Inflammatory macrophage treated with lipopolysaccharide for 1 hour (primary cell): ENCODE results near the gene BHMT.
"Not testable (repeated sequence)": the region's sequence is repeated elsewhere in the genome, so short reads cannot be mapped to it uniquely, and the experiment has no call there.

Source experiments
- DNase-seq, 2 donors: peaks; one replicate each; pipeline ENCODE4 v3.0.0-alpha.2; 2020 to 2022

The BHMT gene

DNA sequence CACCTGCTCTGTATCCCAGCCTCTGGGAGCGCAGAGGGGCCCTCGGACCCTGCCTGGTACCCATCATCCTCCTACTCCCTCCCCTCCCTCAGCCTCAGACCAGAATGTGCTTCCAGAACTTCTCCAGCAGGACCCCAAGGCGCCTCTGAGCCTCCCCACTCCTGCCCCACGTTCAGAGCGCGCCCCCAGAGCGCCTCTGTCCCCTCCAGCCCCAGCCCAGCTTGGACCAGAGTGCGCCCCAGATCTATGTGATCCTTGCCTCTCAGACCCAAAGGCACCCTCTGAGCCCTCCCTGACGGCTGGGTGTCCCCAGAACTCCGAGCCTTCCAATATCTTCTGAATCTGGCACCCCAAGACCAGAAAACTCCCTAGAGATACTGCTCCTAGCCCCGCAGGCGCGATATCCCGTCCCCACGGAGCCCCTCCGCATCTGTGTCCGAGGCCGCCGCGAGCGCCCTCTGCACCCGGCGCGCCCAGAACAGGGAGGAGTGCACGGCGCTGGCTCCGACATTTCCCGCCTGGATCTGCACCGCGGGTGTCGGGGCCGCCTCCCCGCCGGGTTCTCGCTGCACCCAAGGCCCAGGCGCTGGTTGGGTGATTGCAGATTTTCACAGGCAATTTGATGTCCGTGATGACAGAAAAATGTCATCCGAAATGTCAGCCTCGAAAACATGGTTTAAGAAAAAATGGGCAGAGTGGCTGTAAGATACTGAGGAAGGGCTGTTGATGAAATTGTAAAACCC is 522 bp downstream of the BHMT start:
- no peak for DNase-seq

DNA sequence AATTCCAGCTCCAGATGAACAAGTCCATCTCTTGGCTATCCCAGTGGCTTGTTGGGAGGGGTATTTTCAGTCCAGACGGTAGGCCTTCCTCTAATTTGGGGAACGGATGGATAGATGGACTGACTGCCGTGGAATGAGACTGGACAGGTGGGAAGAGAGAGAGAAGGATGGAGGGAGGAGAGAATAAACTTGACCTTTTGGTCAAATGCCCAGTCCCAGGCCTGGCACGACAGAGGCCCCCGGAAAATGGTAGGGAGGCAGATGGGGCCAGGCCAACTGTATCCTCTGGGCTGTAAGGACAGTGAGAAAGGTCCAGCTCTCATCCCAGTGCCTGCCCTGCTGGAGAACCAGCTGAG is 1.1 kb downstream of the BHMT start:
- DNase-seq = no peak

DNA sequence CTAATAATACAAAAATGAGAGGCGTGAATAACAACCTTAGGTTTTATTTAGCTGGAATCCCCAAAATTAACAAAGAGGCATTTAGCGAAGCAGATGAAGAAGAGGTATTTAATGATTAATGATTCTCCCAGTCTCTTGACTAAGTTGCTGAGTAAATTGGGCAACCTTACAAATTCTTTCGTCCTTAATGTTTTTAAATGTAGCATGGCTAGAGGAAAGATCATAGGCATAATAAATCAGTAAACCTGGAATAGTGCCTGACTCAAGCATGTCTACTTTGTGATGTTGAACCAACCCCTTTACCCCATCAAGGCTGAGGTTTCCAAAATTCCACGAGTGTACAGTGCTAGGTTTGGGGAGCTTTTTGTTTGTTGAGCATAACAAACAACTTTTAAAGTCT is 7.9 kb downstream of the BHMT start:
- DNase-seq = no peak

DNA sequence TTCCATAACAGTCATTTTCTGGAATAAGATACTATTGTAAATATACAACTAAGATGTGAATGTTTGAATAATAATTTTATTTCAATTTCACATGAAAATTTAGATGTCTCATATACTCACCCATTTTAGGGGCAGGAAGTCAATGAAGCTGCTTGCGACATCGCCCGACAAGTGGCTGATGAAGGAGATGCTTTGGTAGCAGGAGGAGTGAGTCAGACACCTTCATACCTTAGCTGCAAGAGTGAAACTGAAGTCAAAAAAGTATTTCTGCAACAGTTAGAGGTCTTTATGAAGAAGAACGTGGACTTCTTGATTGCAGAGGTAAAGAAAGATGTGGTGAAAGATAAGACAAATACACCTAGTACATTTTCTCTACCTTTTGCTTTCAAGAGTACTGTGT is 8.6 kb downstream of the BHMT start:
- no peak for DNase-seq

DNA sequence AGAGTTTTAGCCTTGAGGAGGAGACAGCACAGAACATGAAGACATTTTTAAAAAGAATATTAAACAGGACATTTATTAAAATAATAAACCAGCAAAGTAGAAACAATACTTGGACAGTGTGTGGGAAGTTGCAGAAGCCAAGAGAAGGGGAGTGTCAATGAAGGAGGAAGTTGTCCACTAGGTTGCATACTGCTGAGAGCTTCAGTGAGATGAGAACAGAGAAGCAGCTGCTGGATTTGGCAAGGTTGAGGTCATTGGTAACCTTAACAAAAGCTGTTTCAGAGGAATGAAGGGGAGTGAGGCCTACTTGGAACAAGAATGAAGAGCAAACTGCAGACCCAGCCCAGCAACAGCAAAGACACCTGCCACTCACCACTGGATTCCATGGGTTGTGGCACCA is 11.4 kb downstream of the BHMT start:
- DNase-seq = peak; percentile 62 to 78

DNA sequence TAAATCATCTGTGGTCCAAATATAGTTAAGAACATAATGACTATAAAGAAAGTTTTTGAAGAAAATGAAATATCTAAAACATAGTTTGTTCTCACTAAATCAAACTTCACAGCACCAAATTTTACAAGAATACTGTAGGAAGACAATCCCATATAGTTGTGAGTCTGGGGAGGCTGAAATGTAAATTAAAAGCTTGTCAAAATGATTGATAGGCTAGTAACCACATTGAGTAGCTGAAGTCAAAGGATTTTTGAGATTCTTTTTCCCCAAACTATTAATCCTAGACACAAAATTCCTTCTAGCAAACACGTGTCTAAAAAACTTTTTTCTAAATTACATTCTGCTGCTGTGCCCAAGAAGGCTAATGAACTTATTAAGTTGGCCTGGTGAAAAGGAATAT is 13.0 kb downstream of the BHMT start:
- DNase-seq = no peak

DNA sequence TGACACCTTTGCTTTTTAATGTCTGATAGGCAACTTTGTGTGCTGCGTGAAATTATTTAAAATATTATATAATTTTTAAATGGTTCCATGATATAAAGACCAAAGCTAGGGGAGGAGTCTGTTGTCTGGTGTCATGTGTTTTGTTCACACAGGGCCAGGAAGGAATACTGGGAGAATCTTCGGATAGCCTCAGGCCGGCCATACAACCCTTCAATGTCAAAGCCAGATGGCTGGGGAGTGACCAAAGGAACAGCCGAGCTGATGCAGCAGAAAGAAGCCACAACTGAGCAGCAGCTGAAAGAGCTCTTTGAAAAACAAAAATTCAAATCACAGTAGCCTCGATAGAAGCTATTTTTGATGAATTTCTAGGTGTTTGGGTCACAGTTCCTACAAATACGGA is 19.2 kb downstream of the BHMT start:
- no peak for DNase-seq

DNA sequence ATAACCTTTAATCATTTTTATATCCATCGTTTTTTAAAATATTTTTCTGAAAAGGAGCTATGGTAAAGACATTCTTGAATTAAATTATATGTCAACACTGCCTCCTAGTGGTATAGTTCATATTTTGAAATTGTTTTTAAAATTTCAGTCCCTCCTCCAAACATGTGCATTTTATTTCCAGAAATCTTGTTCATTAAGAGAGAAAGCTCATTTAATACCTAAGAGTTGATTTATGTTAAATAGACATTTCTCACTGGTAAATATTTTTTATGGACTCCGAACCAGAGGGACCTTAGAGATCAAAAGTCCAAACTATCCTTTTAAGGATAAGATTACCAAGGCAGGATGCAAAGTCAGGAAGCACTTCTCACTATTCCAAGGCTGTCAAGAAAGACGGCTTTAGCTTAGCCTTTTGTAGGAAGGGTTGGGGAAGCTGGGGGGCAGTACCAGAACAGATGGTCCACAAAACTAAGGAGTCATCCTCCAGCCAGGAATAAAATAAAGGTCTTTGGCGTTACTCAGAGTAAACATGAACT is 21.6 kb downstream of the BHMT start:
- peak; percentile 39 to 91 for DNase-seq

DNA sequence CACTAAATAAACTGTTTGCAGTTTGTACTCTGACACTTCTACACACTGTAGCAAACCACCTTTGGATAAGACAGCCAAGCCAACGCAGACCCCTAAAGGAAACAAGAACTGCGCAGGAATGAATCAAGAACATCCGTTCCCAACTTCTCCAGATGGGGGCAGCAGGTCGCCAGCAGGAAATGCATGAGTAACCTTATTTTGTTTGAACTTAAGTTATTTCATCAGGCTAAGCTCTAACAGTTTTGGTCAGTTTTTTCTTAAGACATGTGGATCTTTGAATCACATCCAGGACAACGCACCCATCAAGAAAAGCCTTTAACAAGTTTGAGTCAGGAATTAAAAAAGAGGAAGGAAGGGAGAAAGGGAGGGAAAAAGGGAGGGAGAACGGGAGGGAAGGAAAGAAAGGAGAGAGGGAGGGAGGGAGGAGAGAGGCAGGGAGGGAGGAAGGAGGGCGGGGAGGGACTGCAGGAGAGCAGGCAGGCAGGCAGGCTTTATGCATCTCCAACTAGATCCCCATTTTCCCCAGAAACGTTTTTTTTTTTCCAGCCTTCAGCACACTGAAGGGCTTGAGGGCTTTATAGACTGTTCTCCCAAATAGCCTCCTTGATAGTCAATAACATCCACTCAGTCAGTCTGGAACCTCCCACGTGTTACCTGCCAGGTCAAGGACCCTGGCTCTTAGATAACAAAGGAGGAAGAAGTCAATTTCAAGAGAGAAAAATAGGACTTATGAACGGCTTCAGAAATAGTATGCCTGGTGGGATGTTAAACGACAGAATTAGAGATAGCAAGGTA is 22.2 kb downstream of the BHMT start:
- DNase-seq = peak; percentile 59 to 74

DNA sequence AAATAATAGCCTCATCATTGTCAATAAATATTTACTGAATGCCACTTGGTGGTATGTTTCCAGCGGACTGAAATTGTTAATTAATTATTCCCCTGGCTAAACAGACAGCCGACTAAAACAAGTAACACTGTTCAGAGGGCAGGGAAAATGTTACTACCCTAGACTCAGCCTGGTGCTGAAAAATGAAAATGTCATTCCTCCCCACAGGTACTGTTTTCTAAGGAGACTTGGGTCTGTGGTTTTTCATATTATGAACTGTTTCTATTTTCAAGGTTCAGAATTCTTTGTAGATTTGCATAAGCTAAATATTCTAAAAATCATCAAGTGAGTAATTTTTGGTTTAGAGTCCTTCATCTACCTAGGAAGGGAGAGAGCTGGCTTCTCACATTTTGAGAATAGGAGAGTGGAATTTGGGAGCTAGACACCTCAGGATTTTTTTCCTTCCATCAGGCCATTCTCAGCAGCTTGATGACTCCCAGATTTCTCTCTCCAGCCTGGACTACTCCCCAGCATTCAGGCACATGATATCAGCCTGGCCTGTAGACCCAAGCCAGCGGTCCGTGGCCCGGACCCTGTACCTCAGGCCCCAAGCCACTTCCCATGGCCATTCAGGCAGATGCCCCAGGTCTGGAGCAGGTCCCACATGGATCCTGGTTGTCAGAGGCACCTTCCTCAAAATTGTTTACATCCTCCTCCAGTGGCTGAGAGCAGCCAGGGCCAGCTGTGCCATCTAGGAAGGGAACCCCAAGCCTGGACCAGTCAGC is 24.4 kb downstream of the BHMT start:
- DNase-seq = no peak

DNA sequence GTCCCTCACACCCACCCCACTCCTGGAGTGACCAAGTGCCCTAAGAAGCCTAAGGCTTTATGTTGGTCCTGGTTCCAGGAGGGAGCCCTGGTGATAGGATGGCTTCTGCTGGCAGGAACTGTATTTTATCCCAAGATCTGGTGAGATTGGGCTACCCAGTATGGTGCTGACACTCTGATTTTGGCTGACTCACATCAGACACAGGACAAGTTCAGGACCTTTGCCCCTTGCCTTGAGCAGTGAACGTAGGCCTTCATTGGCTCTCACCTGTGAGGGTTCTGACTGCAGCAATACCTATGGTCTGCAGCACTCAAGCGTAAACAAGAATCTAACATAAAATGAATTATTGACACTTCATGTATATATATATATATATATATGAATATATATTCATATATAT is 25.0 kb downstream of the BHMT start:
- no peak for DNase-seq

DNA sequence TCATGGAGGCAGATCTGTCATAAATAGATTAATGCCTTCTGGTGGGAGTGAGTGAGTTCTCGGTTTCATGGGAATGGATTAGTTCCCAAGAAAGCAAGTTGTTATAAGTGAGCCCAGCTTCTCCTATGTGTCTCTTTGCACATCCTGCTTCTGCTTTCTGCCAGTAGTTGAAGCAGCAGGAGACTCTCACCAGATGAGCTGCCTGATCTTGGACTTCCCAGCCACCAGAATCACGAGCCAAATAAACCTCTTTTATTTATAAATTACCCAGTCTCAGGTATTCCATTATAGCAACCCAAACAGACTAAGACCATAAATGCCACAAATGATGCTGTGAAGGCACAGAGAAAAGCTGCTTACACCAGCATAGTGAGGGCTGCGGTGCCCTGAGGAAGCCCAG is 28.9 kb downstream of the BHMT start:
- DNase-seq = no peak

DNA sequence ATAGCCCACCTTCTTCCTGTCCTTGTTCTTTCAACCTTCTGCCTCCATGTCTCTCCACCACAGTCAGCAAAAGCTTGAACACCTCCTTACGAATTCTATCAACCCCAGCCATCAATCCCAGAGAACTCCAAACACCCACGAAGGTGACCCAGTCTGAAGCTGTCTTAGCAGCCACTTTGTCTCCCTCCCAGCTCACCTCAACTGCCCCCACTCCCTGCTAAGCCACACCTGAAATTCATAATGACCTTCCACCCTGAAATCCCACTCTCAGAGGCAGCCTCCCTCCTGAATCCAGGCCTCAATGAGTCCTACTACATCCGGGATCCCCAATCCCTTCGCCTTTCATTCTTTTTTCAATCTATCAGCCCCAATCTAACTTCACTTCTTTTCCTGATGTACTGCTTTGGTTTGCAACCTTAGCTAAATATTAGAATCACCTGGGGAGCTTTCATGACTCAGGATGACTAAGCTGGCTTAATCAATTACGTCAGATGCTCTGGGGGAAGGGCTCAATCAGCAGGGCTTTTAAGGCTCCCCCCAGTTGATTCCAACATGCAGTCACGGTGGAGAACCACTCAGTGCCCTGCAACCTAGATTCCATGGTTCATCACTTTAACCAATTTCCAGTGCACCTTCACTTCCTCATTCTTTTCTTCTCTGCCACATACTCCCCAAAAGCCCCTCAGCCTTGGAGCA is 32.2 kb downstream of the BHMT start:
- no peak for DNase-seq

DNA sequence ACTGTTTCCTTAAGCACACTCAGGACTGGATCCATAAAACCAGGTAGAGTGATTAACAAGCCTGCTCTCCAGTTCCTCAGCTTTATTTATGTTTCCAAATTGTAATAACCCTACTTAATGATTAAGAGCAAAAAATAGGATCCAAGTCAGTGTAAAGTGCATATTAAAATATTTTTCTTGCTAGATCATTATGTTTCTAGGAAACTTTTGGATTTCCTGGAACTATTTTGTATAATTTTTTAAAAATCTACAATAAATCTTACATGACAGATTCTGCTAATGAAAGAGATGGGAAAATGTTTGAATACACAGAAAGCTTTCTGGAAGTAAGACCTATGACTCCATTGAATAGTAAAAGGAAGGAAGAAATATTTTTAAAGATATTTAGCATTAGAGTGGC is 35.5 kb downstream of the BHMT start:
- no peak for DNase-seq

DNA sequence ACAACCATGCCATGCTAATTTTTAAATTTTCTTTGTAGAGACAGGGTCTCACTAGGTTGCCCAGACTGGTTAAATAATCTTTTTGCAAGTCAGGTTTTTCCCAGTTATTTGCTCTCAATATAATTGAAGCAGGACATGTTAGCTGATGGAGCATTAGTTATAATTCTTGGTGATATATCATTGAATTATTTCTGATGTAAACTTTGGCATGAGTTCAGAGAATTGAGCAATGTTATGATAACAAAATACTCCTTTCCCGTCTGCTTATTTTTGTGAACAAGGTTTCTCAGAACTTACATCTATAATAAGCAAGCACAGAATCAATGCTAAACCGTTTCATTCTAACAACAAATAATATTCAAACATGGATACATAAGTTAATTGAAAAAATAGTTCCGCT is 37.8 kb downstream of the BHMT start:
- DNase-seq = no peak

DNA sequence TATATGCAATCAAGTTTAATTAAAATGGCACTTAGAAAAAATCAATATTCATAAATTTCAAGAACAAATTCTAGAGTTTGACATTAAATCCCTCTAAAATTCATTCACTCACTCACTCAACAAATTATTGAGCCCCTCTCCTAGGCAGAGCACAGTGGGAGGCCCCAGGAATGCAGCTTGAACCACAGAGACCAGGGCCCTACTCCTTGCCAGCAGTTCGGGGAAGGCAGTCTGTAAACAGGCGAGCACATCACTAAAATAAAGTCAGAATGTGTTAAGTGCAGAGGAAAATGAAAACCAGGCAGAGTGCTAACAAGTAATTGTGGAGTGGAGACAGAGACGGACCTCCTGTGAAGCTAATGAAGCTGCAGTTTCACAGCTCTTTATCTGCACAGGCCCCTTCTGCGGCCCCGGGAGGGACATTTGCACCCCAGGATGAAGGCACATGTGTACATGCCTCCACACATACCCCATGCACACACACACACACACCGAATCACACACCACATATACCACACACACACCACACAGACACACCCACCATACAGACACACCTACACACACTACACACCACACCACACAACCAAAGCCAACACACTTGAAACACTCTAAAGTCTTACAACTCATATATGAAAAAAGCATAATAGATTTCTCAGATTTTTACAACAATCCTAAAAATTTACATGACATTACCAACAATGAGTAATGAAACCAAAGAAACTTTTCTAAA is 40.5 kb downstream of the BHMT start:
- DNase-seq = no peak

DNA sequence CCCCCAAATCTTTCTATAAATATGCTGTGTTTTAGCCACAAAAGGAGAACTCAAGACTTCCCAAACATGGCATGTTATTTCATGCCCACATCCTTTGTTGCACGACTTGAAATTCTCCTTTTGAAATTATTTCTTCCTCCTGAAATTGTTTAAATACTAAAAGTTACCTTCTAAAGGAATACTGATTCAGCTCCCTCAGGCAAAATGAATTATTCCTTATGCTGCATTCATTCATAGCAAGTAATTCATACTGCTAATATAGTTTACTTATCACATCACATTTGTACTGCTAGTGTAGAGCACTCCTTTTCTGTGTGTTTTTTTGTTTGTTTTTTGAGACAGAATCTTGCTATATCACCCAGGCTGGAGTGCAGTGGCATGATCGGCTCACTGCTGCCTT is 45.7 kb downstream of the BHMT start:
- DNase-seq = no peak

DNA sequence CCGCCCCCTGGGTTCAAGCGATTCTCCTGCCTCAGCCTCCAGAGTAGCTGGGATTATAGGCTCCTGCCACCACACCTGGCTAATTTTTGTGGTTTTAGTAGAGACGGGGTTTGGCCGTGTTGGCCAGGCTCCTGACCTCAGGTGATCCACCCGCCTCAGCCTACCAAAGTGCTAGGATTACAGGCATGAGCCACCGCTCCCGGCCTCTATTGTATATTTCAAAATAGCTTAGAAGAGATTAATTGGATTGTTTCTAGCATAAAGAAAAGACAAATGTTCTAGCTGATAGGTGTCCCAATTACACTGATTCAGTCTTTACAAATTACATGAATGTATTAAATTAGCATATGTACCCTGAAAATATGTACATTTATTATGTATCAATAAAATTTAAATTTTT is 50.0 kb downstream of the BHMT start:
- DNase-seq = not testable (repeated sequence)

DNA sequence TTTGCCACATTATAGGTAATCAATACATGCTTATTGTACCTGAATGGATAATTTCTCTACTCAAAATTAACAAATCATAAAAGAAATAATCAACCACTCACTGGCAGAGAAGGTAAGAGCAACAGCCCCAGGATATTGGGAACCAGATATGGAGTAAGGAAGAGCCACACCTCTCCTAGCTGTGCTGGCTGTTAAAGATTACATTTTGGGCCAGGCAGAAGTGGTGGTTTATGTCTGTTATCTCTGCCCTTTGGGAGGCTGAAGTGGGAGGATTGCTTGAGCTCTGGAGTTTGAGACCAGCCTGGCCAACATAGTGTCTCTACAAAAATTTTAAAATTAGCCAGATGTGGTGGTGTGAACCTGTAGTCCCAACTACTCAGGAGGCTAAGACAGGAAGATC is 56.4 kb downstream of the BHMT start:
- DNase-seq = no peak

DNA sequence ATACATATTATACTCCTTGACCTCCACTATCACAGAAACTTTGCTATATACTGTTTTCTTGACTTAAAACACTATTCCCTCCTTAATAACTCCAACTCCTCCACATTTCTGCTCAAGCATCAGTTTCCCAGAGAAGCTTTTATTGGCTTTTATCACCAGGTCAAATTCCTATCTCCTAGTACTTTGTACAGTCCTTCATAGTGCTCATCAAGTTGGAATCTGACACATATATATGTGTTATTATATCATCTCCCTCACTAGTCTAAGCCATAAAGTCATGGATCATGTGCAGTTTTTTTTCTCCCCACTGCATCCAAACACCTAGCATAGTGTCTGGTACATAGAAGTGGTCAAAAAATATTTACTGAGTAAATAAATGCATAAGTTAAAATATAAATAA is 59.1 kb downstream of the BHMT start:
- no peak for DNase-seq

DNA sequence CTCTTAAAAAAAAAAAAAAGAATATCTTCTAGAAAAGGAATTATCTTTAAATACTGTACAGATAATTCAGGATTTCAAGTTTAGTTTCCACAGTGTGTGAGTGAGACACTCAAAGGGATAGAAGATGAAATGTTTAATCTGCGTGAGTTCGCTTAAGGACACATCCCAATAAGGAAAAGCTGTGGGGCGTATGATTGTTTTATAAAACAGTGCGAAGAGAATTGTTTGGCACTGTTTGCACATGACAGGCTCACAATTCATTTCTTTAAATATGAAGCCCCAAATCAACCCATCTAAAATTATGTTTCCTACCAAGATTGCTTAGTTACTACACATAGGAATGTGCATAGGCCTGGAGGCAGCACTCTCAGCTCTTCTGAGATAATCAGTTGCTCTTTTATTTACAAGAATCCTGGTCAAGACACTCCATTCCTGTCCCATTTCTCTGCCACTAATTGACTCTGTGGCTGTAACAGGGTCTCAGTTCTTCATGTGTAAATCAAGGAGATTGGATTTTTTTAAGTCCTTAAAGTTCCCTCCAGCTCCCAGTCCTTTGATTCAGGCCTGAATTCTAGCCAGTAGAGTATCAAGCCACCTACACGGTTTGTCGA is 60.1 kb downstream of the BHMT start:
- DNase-seq = no peak

DNA sequence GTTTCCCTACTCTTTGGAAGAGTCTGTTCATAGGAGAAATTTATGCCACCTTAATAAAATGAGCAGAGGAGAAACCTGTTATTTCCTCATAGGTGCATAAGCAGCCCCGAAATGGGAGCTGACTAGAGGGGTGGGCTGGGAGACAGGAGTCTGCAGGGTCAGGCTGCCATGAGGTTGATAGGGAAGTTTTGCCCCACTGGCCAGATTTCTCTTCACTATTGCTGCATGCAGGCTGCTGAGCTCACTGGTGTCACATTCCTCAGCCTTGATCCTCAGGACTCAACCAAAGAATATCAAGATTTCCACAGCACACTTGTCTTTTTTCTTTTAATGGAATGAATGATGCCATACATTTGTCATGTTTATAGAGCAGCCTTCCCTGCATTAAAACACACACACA is 60.7 kb downstream of the BHMT start:
- no peak for DNase-seq
